AG04449 (cell line): ENCODE measurements around the gene REX1BD.
A peak's percentile ranks its signal among the peaks of the same experiment; 100 is the strongest.

Source experiments
- CTCF ChIA-PET: fragments of 350-600 bp; formaldehyde crosslinking; extraction: SDS; loops from one replicate; lab custom pipeline; 2021; ENCODE audit warnings: antibody characterized with exemption; lab: Yijun Ruan, JAX
- POLR2A ChIA-PET: fragments of 400-600, 350-600 bp; formaldehyde crosslinking; extraction: SDS; loops from one replicate; lab custom pipeline; 2020; ENCODE audit warnings: antibody characterized with exemption, inconsistent platforms; lab: Yijun Ruan, JAX
- DNase-seq: peaks from one replicate; pipeline ENCODE4 v3.0.0-alpha.2; 2010; ENCODE audit warnings: low read depth, low spot score
- H3K4me3 ChIP-seq: 2 replicates; pipeline ENCODE4 v1.5.1; 2011; ENCODE audit warnings: low read depth, mild to moderate bottlenecking, control low read depth, low read length
- TF ChIP-seq, protein P1 (sequence below): IDR thresholded peaks from one replicate; pipeline ENCODE4 v1.5.1; 2011; ENCODE audit warnings: mild to moderate bottlenecking, moderate library complexity, low read length, control low read depth, inconsistent platforms; ENCODE audit not compliant: insufficient read depth; ENCODE audit errors: missing control alignments

REX1BD gene

DNA sequence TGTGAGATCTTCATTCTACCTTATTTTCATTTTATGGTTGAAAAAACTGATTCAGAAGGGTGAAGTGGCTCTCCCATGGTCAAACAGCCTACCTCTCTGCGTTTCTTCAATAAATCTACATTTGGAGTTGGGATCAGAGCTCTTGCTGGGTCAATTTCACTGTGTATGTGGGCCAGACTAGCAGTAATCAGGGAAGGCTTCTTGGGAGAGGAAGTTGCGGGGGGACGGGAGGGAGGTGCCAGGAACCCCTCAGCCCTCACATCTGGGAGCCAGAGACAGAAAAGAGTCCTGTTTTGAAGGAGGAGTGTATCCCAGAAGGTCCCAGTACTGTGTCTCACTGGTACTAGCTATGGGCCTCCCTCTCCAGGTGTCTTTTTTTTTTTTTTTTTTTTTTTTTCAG is 30.0 kb upstream of the REX1BD start:
- TF ChIP-seq, protein P1, sequence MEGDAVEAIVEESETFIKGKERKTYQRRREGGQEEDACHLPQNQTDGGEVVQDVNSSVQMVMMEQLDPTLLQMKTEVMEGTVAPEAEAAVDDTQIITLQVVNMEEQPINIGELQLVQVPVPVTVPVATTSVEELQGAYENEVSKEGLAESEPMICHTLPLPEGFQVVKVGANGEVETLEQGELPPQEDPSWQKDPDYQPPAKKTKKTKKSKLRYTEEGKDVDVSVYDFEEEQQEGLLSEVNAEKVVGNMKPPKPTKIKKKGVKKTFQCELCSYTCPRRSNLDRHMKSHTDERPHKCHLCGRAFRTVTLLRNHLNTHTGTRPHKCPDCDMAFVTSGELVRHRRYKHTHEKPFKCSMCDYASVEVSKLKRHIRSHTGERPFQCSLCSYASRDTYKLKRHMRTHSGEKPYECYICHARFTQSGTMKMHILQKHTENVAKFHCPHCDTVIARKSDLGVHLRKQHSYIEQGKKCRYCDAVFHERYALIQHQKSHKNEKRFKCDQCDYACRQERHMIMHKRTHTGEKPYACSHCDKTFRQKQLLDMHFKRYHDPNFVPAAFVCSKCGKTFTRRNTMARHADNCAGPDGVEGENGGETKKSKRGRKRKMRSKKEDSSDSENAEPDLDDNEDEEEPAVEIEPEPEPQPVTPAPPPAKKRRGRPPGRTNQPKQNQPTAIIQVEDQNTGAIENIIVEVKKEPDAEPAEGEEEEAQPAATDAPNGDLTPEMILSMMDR, result no peak
- ChIA-PET POLR2A (interaction anchor here (0.6 to 2.7 kb wide), 9 partner anchors 13 to 401 kb away, joined by 3 to 17 read pairs (median 5); partner anchors contain the start of genes DDX49, ELL, FKBP8 and JUND), CTCF (interaction anchor here (0.8 to 2.0 kb wide), 7 partner anchors 89 to 296 kb away, joined by 3 to 11 read pairs (median 3); no protein-coding TSS in a partner anchor)
- DNase-seq, result no peak
- H3K4me3 ChIP-seq, result peak overlapping the region; percentile 91

DNA sequence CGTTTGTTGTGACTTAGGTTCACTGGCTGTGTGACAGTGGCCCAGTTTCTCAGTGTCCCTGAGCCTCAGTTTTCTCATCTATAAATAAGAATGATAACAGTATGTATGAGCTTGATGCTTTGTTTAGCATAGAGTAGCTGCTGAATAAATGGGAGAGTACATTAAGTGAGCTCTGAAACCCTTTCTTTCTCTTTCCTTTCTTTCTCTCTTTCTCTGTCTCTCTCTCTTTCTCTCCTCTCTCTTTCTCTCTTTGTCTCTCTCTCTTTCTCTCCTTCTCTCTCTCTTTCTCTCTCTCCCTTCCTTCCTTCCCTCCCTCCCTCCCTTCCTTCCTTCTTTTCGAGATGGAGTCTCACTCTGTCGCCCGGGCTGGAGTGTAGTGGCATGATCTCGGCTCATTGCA is 28.9 kb upstream of the REX1BD start:
- ChIA-PET POLR2A (interaction anchor here (1.9 to 2.7 kb wide), 2 partner anchors 12 to 38 kb away, joined by 8 to 17 read pairs; partner anchors contain the start of genes ELL and UBA52), CTCF (interaction anchor here (1.2 to 1.7 kb wide), 2 partner anchors 90 to 109 kb away, joined by 3 to 4 read pairs; no protein-coding TSS in a partner anchor)
- TF ChIP-seq, protein P1, result no peak
- no peak overlapping the region for H3K4me3 ChIP-seq
- DNase-seq, result no peak

DNA sequence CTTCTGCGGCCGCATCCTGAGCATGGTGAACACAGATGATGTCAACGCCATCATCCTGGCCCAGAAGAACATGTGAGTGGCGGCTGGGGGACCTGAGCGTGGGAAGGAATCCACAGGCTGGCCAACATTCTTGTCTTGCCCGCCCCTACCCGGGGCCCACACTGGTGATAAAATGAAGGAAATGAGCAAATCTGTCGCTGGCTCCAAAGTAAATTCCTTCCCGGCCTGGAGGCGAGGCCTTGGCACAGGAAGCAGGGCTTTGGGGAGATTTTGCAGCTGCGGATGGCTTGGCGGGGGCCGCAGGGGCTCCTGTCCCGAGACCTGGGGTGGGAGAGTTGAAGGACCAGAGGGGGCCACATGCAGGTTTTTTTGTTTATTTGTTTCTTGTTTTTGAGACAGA is 26.5 kb upstream of the REX1BD start:
- ChIA-PET CTCF (no interaction called here), POLR2A (no interaction called here)
- DNase-seq, result no peak
- H3K4me3 ChIP-seq, result no peak overlapping the region
- TF ChIP-seq, protein P1, result no peak

DNA sequence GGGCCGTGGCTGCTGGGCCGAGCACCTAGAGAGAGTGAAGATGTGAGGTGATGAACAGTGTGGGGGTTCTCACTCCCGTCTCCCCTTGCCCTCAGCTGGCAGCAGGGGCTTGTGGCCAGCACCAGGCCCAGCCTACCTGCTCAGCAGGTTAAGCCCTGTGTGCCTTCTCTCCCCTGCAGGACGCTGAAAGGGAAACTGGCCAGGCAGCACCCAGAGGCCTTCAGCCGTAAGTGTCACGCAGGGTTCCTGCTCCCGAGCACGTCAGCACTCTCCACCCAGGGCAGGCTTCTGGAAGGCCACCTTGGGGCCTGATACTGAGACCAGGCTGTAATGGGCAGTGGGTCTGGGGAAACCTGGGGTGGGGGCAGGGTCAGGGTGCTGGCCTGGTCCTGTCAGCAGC is 21.6 kb upstream of the REX1BD start:
- TF ChIP-seq, protein P1, result no peak
- ChIA-PET CTCF (interaction anchor here (0.6 kb wide), 1 partner anchor 21 kb away, joined by 3 read pairs; the partner anchor contains the start of gene REX1BD), POLR2A (no interaction called here)
- no peak for DNase-seq
- no peak overlapping the region for H3K4me3 ChIP-seq

DNA sequence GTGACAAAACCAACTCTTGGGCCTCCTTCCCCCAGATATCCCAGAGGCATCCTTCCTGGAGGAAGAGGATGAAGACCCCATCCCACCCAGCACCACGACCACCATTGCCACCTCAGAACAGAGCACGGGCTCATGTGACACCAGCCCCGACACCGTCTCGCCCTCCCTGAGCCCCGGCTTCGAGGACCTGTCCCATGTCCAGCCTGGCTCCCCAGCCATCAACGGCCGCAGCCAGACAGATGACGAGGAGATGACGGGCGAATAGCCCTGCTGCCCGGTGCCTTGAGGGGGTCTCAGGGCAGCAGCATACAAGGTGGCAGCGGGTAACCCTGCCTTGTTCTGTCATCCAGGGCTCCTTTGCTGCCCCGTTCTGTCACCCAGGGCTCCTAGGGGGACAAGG is 20.2 kb upstream of the REX1BD start:
- ChIA-PET POLR2A (no interaction called here), CTCF (interaction anchor here (2.1 kb wide), 1 partner anchor 20 kb away, joined by 9 read pairs; the partner anchor contains the start of gene REX1BD)

DNA sequence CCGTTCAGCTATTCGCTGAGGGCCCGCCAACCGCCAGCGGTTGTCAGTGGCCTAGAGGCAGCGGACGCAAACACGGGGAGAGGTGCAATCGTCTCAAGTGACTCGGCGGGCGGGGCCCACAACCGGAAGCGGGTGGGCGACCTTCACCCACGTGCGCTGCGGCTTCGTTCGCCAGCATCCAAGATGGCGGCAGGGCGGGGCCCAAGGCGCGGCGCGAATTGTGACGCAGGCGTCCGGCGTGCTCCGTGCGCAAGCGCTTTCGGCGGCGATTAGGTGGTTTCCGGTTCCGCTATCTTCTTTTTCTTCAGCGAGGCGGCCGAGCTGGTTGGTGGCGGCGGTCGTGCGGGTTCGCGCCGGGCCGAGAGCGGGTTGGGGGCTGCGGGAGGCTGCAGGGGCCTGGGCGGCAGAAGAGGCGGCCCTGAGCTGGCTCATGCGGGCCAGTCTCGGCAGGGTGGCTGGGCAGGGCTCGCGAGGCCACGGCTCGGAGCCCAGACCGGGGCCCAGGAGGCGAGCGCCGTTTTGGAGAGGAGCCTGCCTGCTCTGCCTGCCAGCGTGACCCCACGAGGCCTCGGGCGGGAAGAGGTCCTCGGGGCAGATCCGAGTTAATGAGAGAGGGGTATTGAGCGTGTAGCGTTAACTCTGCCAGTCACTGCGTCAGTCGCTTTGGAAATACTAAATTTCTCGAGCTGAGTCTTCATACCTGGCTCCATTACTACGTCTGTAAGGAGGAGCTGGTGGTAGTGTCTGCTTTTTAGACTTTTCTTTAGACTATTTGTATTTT is 16.8 kb upstream of the REX1BD start, which contains the start of gene UBA52:
TSS of gene UBA52 (plus strand) at position 294 of the 781 bp plus-strand sequence. CDS start 1,444 bp downstream, outside the sequence.
- CTCF ChIA-PET, result interaction anchor here (0.8 to 5.0 kb wide), 9 partner anchors 9 to 275 kb away, joined by 3 to 53 read pairs (median 8); partner anchors contain the start of gene REX1BD
- DNase-seq, result peak; percentile 62
- peak within 1 kb of the TSS; percentile 96 for H3K4me3 ChIP-seq
- POLR2A ChIA-PET, result interaction anchor here (0.6 to 1.8 kb wide), 10 partner anchors 9 to 348 kb away, joined by 3 to 17 read pairs (median 4); partner anchors contain the start of genes COPE, DDX49, GDF15 and KXD1
- TF ChIP-seq, protein P1, result no peak

More for the DNA sequence above, 20.2 kb upstream of the REX1BD start:
- no peak for DNase-seq
- TF ChIP-seq, protein P1, result no peak
- H3K4me3 ChIP-seq, result no peak overlapping the region
